Astrocyte (in vitro differentiated cells and primary cell): ENCODE measurements around the gene CETN3. TPM values are rescaled to one million over a fixed set of nuclear protein-coding genes. Genes with fewer than 3 reads are reported as not detected.

Experiments
- DNase-seq: peaks from one replicate; pipeline ENCODE4 v3.0.0-alpha.2; 2010; ENCODE audit warnings: low read depth
- FAIRE-seq: peaks from 2 replicates; lab custom pipeline; 2011; peaks lifted over from hg19 to GRCh38; lab: Jason Lieb, UNC
- H2AFZ ChIP-seq: 2 replicates; pipeline ENCODE4 v1.6.0; 2012; ENCODE audit warnings: low read depth, low read length, inconsistent platforms
- H3K27ac ChIP-seq: 2 replicates; pipeline ENCODE4 v1.5.1; 2011; ENCODE audit warnings: low read depth, low read length, inconsistent platforms
- H3K27me3 ChIP-seq: 2 replicates; pipeline ENCODE4 v1.6.0; 2011; ENCODE audit warnings: low read length, inconsistent platforms; ENCODE audit not compliant: insufficient read depth
- H3K36me3 ChIP-seq: 2 replicates; pipeline ENCODE4 v1.5.1; 2011; ENCODE audit warnings: low read length, inconsistent platforms; ENCODE audit not compliant: insufficient read depth
- H3K4me1 ChIP-seq: 2 replicates; pipeline ENCODE4 v1.5.1; 2011; ENCODE audit warnings: low read length, inconsistent platforms; ENCODE audit not compliant: insufficient read depth
- H3K4me2 ChIP-seq: 2 replicates; pipeline ENCODE4 v1.6.0; 2012; ENCODE audit warnings: low read length, inconsistent platforms
- H3K4me3 ChIP-seq: 2 replicates; pipeline ENCODE4 v1.5.1; 2011; ENCODE audit warnings: low read depth, mild to moderate bottlenecking, low read length, inconsistent platforms; ENCODE audit not compliant: insufficient read depth
- H3K79me2 ChIP-seq: 2 replicates; pipeline ENCODE4 v1.6.0; 2012; ENCODE audit warnings: mild to moderate bottlenecking, low read length, inconsistent platforms; ENCODE audit not compliant: insufficient read depth
- H3K9ac ChIP-seq: 2 replicates; pipeline ENCODE4 v1.6.0; 2012; ENCODE audit warnings: mild to moderate bottlenecking, low read length, inconsistent platforms
- H3K9me3 ChIP-seq: 2 replicates; pipeline ENCODE4 v1.5.1; 2012; ENCODE audit warnings: low read depth, mild to moderate bottlenecking, low read length, inconsistent platforms; ENCODE audit not compliant: insufficient read depth
- H4K20me1 ChIP-seq: 2 replicates; pipeline ENCODE4 v1.6.0; 2012; ENCODE audit warnings: low read length, inconsistent platforms; ENCODE audit not compliant: insufficient read depth
- H3K27ac Mint-ChIP-seq: one replicate; pipeline ENCODE4 v1.8.0; 2021; ENCODE audit warnings: mild to moderate bottlenecking, mixed read lengths; ENCODE audit not compliant: unreplicated experiment
- H3K27me3 Mint-ChIP-seq: one replicate; pipeline ENCODE4 v1.8.0; 2021; ENCODE audit warnings: low read depth, mixed read lengths; ENCODE audit not compliant: unreplicated experiment
- H3K36me3 Mint-ChIP-seq: one replicate; pipeline ENCODE4 v1.8.0; 2021; ENCODE audit warnings: low read depth, mixed read lengths; ENCODE audit not compliant: unreplicated experiment
- H3K4me1 Mint-ChIP-seq: one replicate; pipeline ENCODE4 v1.8.0; 2021; ENCODE audit warnings: low read depth, mixed read lengths; ENCODE audit not compliant: unreplicated experiment
- H3K4me3 Mint-ChIP-seq: one replicate; pipeline ENCODE4 v1.8.0; 2021; ENCODE audit warnings: mild to moderate bottlenecking, moderate library complexity, mixed read lengths; ENCODE audit not compliant: unreplicated experiment
- H3K9me3 Mint-ChIP-seq: one replicate; pipeline ENCODE4 v1.8.0; 2021; ENCODE audit warnings: mild to moderate bottlenecking, mixed read lengths; ENCODE audit not compliant: unreplicated experiment
- EZH2 ChIP-seq: IDR thresholded peaks from 2 replicates; pipeline ENCODE4 v1.6.1; 2012; ENCODE audit warnings: mild to moderate bottlenecking, low read length, inconsistent platforms; ENCODE audit not compliant: insufficient read depth
- total RNA-seq: library from RNA; stranded (reverse); gene quantifications from 2 replicates; pipeline ENCODE4 v1.2.1, GENCODE V29; 2021
- TF ChIP-seq, protein P1 (sequence below): IDR thresholded peaks from 2 replicates; pipeline ENCODE4 v1.5.1; 2011; ENCODE audit warnings: low read depth, mild to moderate bottlenecking, inconsistent platforms, low read length, moderate library complexity; ENCODE audit not compliant: insufficient read depth

Gene CETN3
- total RNA-seq, 1 donor from 2014 or later: 18.2 TPM

DNA sequence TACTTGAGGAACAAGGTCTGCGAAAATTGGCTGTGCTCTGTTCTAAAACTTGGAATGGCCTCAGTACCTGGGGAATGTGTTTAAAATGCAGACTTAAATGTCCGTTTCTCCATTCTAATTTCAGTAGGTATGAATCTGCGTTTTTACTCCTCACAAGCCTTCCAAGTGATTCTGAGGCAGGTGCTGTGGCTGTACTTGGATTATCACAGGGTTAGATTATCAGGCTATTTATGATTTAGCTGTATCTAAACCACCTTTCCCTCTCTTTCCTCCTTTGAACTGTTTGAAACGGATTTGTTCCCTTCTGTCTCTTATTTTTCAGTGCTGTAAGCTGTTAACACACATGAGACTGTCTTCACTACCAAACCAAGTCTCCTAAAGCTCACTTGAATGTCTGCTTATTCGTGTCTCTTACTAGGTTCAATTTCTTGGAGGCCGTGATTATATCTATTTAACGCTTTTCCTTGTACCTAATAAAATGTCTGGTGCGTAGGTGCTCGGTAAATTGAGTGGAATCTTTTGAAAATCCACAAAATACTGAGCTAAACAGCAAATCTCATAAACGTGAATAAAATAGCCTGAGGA, 714 bp upstream of the CETN3 start:
- no peaks in the 10 kb centered on the region for H4K20me1 ChIP-seq
- Mint-ChIP-seq H3K4me1 (peaks cover 14% of the 10 kb centered on the region), H3K27ac (no peak overlapping the region), H3K27me3 (no peaks in the 10 kb centered on the region), H3K36me3 (no peaks in the 10 kb centered on the region), H3K9me3 (no peaks in the 10 kb centered on the region), H3K4me3 (no peak overlapping the region)
- peak overlapping the region; percentile 86 for H2AFZ ChIP-seq
- H3K4me2 ChIP-seq: peak overlapping the region; percentile 92
- no peaks in the 10 kb centered on the region for H3K36me3 ChIP-seq
- TF ChIP-seq EZH2: no peak
- TF ChIP-seq, protein P1, sequence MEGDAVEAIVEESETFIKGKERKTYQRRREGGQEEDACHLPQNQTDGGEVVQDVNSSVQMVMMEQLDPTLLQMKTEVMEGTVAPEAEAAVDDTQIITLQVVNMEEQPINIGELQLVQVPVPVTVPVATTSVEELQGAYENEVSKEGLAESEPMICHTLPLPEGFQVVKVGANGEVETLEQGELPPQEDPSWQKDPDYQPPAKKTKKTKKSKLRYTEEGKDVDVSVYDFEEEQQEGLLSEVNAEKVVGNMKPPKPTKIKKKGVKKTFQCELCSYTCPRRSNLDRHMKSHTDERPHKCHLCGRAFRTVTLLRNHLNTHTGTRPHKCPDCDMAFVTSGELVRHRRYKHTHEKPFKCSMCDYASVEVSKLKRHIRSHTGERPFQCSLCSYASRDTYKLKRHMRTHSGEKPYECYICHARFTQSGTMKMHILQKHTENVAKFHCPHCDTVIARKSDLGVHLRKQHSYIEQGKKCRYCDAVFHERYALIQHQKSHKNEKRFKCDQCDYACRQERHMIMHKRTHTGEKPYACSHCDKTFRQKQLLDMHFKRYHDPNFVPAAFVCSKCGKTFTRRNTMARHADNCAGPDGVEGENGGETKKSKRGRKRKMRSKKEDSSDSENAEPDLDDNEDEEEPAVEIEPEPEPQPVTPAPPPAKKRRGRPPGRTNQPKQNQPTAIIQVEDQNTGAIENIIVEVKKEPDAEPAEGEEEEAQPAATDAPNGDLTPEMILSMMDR: no peak
- H3K9ac ChIP-seq: peak overlapping the region; percentile 97
- H3K79me2 ChIP-seq: peaks cover 6% of the 10 kb centered on the region
- peak overlapping the region; percentile 86 for H3K27ac ChIP-seq
- FAIRE-seq (peak; percentile 65), DNase-seq (no peak)
- H3K4me1 ChIP-seq: peaks cover 6% of the 10 kb centered on the region
- H3K27me3 ChIP-seq: no peaks in the 10 kb centered on the region
- H3K4me3 ChIP-seq: peak overlapping the region; percentile 86
- no peaks in the 10 kb centered on the region for H3K9me3 ChIP-seq

DNA sequence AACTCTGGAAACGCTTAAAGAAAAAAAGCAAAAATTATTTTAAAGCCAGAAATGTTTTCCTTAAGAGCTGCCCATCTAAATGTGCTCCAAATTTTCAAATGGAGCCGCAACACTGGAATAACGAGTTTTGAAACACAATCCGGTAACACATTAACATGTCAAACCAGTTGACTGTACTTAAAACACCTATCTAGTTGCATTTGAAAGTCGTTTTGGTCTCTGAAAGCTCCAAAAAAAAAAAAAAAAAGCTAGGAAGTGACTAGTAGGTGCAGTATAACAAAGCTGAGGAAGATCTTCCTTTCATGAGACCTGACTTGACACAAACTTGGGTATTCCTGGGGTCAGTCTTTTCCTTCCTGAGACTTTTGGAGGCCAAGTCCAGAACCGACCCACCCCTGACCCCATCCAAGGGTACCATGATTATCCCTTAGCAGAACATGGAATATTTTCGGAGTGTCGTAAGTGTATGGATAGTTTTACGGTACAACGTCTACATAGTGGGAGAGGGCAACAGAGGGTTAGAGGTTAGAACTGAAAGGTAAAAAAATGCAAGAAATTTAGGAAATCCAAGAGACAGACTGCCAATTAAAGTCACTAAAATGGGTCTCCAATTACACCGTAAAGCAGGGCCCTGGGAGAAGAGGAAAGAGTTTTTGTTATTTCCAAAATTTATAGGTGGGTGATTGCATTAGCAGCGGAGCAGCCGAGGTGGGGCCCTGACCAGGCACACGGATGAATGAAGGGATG, 812 bp downstream of the CETN3 start:
- H3K79me2 ChIP-seq: peaks cover 9% of the 10 kb centered on the region
- H4K20me1 ChIP-seq: no peaks in the 10 kb centered on the region
- peak overlapping the region; percentile 90 for H3K4me3 ChIP-seq
- no peaks in the 10 kb centered on the region for H3K27me3 ChIP-seq
- peak overlapping the region; percentile 96 for H2AFZ ChIP-seq
- no peaks in the 10 kb centered on the region for H3K36me3 Mint-ChIP-seq
- no peak for TF ChIP-seq EZH2
- TF ChIP-seq, protein P1: no peak
- peak overlapping the region; percentile 98 for H3K9ac ChIP-seq
- no peaks in the 10 kb centered on the region for H3K27me3 Mint-ChIP-seq
- H3K36me3 ChIP-seq: no peaks in the 10 kb centered on the region
- H3K9me3 ChIP-seq: no peaks in the 10 kb centered on the region
- peaks cover 6% of the 10 kb centered on the region for H3K4me1 ChIP-seq
- DNase-seq (no peak), FAIRE-seq (no peak)
- peak overlapping the region; percentile 95 for H3K27ac ChIP-seq
- H3K4me3 Mint-ChIP-seq: no peak overlapping the region
- peak overlapping the region; percentile 88 for H3K4me2 ChIP-seq
- H3K4me1 Mint-ChIP-seq: peaks cover 15% of the 10 kb centered on the region
- H3K27ac Mint-ChIP-seq: no peak overlapping the region
- H3K9me3 Mint-ChIP-seq: no peaks in the 10 kb centered on the region

DNA sequence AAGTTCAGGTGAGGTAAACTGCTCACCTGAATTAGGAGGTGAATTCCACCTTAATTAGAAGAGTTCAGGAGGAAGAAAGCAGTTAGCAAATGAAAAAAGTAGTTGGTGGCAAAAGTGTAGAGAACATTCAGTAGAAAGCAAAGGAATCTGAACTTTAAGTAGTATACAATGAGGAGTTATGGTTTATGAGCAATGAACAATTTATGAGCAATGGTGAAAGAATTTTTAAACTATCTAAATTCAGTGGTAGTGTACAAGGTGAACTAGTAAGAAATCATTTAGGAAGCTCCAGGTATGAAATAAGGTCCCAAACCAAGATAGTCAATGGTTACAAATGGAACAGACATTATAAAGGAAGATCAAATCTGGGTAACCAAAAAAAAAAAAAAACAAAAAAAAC, 3.1 kb downstream of the CETN3 start:
- Histone ChIP-seq H3K79me2 (peaks cover 9% of the 10 kb centered on the region), H4K20me1 (no peaks in the 10 kb centered on the region), H3K27ac (no peak overlapping the region), H3K36me3 (no peaks in the 10 kb centered on the region), H3K4me2 (peak overlapping the region; percentile 53), H3K9me3 (no peaks in the 10 kb centered on the region), H3K9ac (no peak overlapping the region), H3K4me1 (peaks cover 6% of the 10 kb centered on the region), H3K27me3 (no peaks in the 10 kb centered on the region), H3K4me3 (no peak overlapping the region), H2AFZ (no peak overlapping the region)
- no peak overlapping the region for H3K4me3 Mint-ChIP-seq
- no peak overlapping the region for H3K27ac Mint-ChIP-seq
- H3K36me3 Mint-ChIP-seq: no peaks in the 10 kb centered on the region
- TF ChIP-seq, protein P1: no peak
- no peak for TF ChIP-seq EZH2
- no peak for FAIRE-seq
- H3K27me3 Mint-ChIP-seq: no peaks in the 10 kb centered on the region
- no peaks in the 10 kb centered on the region for H3K9me3 Mint-ChIP-seq
- peaks cover 14% of the 10 kb centered on the region for H3K4me1 Mint-ChIP-seq
- peak; percentile 16 for DNase-seq
